HepG2 (cell line): ENCODE results near the gene APBB2. TPM values are rescaled to one million over a fixed set of nuclear protein-coding genes. Genes with fewer than 3 reads are reported as not detected.

Source experiments
- BRD4 ChIP-seq: sonication (generic); formaldehyde crosslinking; IDR thresholded peaks from 2 replicates; pipeline ENCODE4 v1.4.0; 2020; ENCODE audit warnings: missing genetic modification reagents
- FIP1L1 ChIP-seq: fragments of 200-400 bp; formaldehyde crosslinking; IDR thresholded peaks from 2 replicates; pipeline ENCODE4 v1.6.1; 2018; ENCODE audit warnings: low read depth, mild to moderate bottlenecking, low read length, moderate library complexity, borderline replicate concordance; ENCODE audit not compliant: insufficient read depth
- FOXA3 ChIP-seq: IDR thresholded peaks from 2 replicates; pipeline ENCODE4 v1.6.1; 2016; ENCODE audit warnings: missing genetic modification reagents, missing compliant biosample characterization
- HCFC1 ChIP-seq: fragments of 150-350 bp; IDR thresholded peaks from 2 replicates; pipeline ENCODE4 v1.6.1; 2014; ENCODE audit warnings: low read depth, low read length
- HIVEP1 ChIP-seq: sonication (generic); formaldehyde crosslinking; IDR thresholded peaks from 2 replicates; pipeline ENCODE4 v1.4.0; 2020; ENCODE audit warnings: mild to moderate bottlenecking, missing genetic modification reagents
- MAFG ChIP-seq: sonication (generic); formaldehyde crosslinking; IDR thresholded peaks from 2 replicates; pipeline ENCODE4 v1.5.1; 2020; ENCODE audit warnings: mild to moderate bottlenecking, missing genetic modification reagents
- RXRB ChIP-seq: IDR thresholded peaks from 2 replicates; pipeline ENCODE4 v1.6.1; 2016; ENCODE audit warnings: borderline replicate concordance, missing genetic modification reagents, missing compliant biosample characterization
- SMAD9 ChIP-seq: sonication (generic); formaldehyde crosslinking; IDR thresholded peaks from 2 replicates; pipeline ENCODE4 v1.5.1; 2020; ENCODE audit warnings: mild to moderate bottlenecking, missing genetic modification reagents
- SRSF4 ChIP-seq: fragments of 200-400 bp; formaldehyde crosslinking; IDR thresholded peaks from one replicate; pipeline ENCODE4 v1.6.1; 2018; ENCODE audit warnings: mild to moderate bottlenecking, low read depth, low read length, moderate library complexity; ENCODE audit not compliant: poor library complexity, severe bottlenecking
- ZNF331 ChIP-seq: sonication (generic); formaldehyde crosslinking; IDR thresholded peaks from 2 replicates; pipeline ENCODE4 v1.4.0; 2020; ENCODE audit warnings: missing genetic modification reagents
- ZNF432 ChIP-seq: sonication (generic); formaldehyde crosslinking; IDR thresholded peaks from 2 replicates; pipeline ENCODE4 v1.5.0; 2020; ENCODE audit warnings: missing genetic modification reagents, mild to moderate bottlenecking, borderline replicate concordance
- ZNF619 ChIP-seq: sonication (generic); formaldehyde crosslinking; IDR thresholded peaks from 2 replicates; pipeline ENCODE4 v1.4.0; 2020; ENCODE audit warnings: mild to moderate bottlenecking, missing genetic modification reagents
- polyA plus RNA-seq, 8 experiments: library from polyadenylated mRNA; depleted of rRNA in 3 of 8; stranded (reverse) in 7 of 8; unstranded in 1 of 8; fragments of >200 nt; fragmentation: Illumina TruSeq in 4 of 8; extraction: Trizol in 4 of 8; gene quantifications; 2 replicates each; pipeline versions ENCODE4 v1.2.1 to v1.2.3, GENCODE V29; 2011 to 2016; ENCODE audit warnings: low read depth in 4 of 8, missing spikeins in 1 of 8, mixed read lengths in 1 of 8; ENCODE audit not compliant: insufficient read depth in 1 of 8
- total RNA-seq, 5 experiments: library from RNA; depleted of rRNA; stranded (reverse); fragments of >200 nt; fragmentation: Illumina TruSeq; extraction: Trizol; gene quantifications; 2 replicates each; pipeline ENCODE4 v1.2.3, GENCODE V29; 2016; ENCODE audit warnings: low read depth in 1 of 5
- TF ChIP-seq, protein P1 (sequence below): sonication (generic); formaldehyde crosslinking; IDR thresholded peaks from 2 replicates; pipeline ENCODE4 v1.4.0; 2020; ENCODE audit warnings: missing genetic modification reagents
- TF ChIP-seq, protein P2 (sequence below): IDR thresholded peaks from 2 replicates; pipeline ENCODE4 v1.4.0; 2020; ENCODE audit warnings: mild to moderate bottlenecking, missing genetic modification reagents
- TF ChIP-seq, protein P3 (sequence below): sonication (generic); formaldehyde crosslinking; IDR thresholded peaks from 2 replicates; pipeline ENCODE4 v1.5.0; 2020; ENCODE audit warnings: missing genetic modification reagents
- TF ChIP-seq, protein P4 (sequence below): sonication (generic); formaldehyde crosslinking; IDR thresholded peaks from 2 replicates; pipeline ENCODE4 v1.5.1; 2020; ENCODE audit warnings: mild to moderate bottlenecking, missing genetic modification reagents, borderline replicate concordance

The APBB2 gene
- total and polyA plus RNA-seq, 2 of the 13 experiments (the other 11 are each of a cell fraction or from before 2014, with no cell fraction given), result 11.7 to 17.0 TPM

DNA sequence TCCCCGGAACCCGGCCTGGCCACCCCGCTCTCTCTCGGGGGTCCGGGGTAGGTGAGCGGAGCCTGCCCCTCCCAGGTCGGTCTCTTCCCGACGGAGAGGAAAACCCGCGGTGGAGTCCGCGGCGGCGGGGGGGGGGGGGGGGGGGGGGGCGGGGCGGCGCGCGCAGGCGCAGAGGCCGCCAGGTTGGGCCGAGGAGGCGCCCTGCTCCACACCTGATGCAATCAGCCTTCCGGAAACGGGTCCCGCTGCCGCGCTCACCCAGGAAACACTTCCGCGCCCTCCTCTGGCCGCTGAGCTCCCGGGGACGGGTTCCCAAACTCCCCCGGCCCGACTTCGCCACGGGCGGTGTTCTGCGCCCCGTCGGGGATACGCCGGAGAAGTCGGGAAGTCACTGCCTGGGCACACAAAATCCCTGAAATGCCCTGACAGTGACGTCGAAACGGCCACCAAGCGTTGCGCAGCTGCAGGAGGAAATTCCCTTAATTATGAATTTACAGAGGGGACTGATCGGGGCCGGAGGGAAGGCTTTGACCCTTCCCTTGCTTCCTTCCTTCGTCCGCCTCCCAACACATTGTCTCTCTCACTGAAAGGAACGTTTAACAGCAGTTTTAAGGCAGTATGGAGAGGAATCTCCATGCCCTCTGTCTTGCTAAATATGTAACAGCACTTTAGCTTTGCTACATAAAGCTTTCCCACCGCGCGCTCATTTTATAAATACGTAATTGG is 2.1 kb upstream of the APBB2 start (continued):
- TF ChIP-seq, protein P1, sequence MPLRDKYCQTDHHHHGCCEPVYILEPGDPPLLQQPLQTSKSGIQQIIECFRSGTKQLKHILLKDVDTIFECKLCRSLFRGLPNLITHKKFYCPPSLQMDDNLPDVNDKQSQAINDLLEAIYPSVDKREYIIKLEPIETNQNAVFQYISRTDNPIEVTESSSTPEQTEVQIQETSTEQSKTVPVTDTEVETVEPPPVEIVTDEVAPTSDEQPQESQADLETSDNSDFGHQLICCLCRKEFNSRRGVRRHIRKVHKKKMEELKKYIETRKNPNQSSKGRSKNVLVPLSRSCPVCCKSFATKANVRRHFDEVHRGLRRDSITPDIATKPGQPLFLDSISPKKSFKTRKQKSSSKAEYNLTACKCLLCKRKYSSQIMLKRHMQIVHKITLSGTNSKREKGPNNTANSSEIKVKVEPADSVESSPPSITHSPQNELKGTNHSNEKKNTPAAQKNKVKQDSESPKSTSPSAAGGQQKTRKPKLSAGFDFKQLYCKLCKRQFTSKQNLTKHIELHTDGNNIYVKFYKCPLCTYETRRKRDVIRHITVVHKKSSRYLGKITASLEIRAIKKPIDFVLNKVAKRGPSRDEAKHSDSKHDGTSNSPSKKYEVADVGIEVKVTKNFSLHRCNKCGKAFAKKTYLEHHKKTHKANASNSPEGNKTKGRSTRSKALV (CRISPR knock-in tag), result peak; percentile 75; the same call in 1 of the 2 replicates
- TF ChIP-seq BRD4 (CRISPR knock-in tag) (peak; percentile 72; the same call in 1 of the 2 replicates), SMAD9 (CRISPR knock-in tag) (no peak), FOXA3 (CRISPR knock-in tag) (peak; percentile 33), ZNF331 (CRISPR knock-in tag) (peak; percentile 70), RXRB (CRISPR knock-in tag) (peak; percentile 68), SRSF4 (no peak), ZNF432 (CRISPR knock-in tag) (no peak), HCFC1 (peak; percentile 36; the same call in 1 of the 2 replicates), MAFG (no peak), ZNF619 (CRISPR knock-in tag) (no peak), HIVEP1 (CRISPR knock-in tag) (peak; percentile 56; the same call in 1 of the 2 replicates), FIP1L1 (no peak)
- TF ChIP-seq, protein P2, sequence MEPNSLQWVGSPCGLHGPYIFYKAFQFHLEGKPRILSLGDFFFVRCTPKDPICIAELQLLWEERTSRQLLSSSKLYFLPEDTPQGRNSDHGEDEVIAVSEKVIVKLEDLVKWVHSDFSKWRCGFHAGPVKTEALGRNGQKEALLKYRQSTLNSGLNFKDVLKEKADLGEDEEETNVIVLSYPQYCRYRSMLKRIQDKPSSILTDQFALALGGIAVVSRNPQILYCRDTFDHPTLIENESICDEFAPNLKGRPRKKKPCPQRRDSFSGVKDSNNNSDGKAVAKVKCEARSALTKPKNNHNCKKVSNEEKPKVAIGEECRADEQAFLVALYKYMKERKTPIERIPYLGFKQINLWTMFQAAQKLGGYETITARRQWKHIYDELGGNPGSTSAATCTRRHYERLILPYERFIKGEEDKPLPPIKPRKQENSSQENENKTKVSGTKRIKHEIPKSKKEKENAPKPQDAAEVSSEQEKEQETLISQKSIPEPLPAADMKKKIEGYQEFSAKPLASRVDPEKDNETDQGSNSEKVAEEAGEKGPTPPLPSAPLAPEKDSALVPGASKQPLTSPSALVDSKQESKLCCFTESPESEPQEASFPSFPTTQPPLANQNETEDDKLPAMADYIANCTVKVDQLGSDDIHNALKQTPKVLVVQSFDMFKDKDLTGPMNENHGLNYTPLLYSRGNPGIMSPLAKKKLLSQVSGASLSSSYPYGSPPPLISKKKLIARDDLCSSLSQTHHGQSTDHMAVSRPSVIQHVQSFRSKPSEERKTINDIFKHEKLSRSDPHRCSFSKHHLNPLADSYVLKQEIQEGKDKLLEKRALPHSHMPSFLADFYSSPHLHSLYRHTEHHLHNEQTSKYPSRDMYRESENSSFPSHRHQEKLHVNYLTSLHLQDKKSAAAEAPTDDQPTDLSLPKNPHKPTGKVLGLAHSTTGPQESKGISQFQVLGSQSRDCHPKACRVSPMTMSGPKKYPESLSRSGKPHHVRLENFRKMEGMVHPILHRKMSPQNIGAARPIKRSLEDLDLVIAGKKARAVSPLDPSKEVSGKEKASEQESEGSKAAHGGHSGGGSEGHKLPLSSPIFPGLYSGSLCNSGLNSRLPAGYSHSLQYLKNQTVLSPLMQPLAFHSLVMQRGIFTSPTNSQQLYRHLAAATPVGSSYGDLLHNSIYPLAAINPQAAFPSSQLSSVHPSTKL (CRISPR knock-in tag), result peak; percentile 72
- TF ChIP-seq, protein P3, sequence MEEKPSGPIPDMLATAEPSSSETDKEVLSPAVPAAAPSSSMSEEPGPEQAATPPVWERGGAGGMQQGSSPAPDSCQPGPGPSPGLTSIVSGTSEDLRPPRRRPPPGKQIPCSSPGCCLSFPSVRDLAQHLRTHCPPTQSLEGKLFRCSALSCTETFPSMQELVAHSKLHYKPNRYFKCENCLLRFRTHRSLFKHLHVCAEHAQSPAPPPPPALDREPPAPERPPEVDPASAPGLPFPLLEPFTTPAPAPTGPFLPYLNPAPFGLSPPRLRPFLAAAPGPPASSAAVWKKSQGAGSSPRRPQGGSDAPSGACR (CRISPR knock-in tag), result 0 out of 2 replicates have a peak, but pooled peaks have one; percentile 20
- TF ChIP-seq, protein P4, sequence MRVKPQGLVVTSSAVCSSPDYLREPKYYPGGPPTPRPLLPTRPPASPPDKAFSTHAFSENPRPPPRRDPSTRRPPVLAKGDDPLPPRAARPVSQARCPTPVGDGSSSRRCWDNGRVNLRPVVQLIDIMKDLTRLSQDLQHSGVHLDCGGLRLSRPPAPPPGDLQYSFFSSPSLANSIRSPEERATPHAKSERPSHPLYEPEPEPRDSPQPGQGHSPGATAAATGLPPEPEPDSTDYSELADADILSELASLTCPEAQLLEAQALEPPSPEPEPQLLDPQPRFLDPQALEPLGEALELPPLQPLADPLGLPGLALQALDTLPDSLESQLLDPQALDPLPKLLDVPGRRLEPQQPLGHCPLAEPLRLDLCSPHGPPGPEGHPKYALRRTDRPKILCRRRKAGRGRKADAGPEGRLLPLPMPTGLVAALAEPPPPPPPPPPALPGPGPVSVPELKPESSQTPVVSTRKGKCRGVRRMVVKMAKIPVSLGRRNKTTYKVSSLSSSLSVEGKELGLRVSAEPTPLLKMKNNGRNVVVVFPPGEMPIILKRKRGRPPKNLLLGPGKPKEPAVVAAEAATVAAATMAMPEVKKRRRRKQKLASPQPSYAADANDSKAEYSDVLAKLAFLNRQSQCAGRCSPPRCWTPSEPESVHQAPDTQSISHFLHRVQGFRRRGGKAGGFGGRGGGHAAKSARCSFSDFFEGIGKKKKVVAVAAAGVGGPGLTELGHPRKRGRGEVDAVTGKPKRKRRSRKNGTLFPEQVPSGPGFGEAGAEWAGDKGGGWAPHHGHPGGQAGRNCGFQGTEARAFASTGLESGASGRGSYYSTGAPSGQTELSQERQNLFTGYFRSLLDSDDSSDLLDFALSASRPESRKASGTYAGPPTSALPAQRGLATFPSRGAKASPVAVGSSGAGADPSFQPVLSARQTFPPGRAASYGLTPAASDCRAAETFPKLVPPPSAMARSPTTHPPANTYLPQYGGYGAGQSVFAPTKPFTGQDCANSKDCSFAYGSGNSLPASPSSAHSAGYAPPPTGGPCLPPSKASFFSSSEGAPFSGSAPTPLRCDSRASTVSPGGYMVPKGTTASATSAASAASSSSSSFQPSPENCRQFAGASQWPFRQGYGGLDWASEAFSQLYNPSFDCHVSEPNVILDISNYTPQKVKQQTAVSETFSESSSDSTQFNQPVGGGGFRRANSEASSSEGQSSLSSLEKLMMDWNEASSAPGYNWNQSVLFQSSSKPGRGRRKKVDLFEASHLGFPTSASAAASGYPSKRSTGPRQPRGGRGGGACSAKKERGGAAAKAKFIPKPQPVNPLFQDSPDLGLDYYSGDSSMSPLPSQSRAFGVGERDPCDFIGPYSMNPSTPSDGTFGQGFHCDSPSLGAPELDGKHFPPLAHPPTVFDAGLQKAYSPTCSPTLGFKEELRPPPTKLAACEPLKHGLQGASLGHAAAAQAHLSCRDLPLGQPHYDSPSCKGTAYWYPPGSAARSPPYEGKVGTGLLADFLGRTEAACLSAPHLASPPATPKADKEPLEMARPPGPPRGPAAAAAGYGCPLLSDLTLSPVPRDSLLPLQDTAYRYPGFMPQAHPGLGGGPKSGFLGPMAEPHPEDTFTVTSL (CRISPR knock-in tag), result 0 out of 2 replicates have a peak, but pooled peaks have one; percentile 20
